22Rv1 (cell line): ENCODE measurements around the gene SYT7.
A peak's percentile ranks its signal among the peaks of the same experiment; 100 is the strongest.

Experiments used
- H3K27ac ChIP-seq: fragments of 450-650 bp; 2 replicates; pipeline ENCODE4 v1.5.1; 2017
- ZFX ChIP-seq: fragments of 450-650 bp; IDR thresholded peaks from 2 replicates; pipeline ENCODE4 v1.6.1; 2017; ENCODE audit warnings: antibody characterized with exemption, borderline replicate concordance
- TF ChIP-seq, protein P1 (sequence below): fragments of 450-650 bp; IDR thresholded peaks from 2 replicates; pipeline ENCODE4 v1.5.1; 2017; ENCODE audit warnings: mild to moderate bottlenecking

SYT7 gene

GRCh38 chr11:61540528-61540927 lies 40.3 kb downstream of the SYT7 start:
- no peak for TF ChIP-seq ZFX
- TF ChIP-seq, protein P1, sequence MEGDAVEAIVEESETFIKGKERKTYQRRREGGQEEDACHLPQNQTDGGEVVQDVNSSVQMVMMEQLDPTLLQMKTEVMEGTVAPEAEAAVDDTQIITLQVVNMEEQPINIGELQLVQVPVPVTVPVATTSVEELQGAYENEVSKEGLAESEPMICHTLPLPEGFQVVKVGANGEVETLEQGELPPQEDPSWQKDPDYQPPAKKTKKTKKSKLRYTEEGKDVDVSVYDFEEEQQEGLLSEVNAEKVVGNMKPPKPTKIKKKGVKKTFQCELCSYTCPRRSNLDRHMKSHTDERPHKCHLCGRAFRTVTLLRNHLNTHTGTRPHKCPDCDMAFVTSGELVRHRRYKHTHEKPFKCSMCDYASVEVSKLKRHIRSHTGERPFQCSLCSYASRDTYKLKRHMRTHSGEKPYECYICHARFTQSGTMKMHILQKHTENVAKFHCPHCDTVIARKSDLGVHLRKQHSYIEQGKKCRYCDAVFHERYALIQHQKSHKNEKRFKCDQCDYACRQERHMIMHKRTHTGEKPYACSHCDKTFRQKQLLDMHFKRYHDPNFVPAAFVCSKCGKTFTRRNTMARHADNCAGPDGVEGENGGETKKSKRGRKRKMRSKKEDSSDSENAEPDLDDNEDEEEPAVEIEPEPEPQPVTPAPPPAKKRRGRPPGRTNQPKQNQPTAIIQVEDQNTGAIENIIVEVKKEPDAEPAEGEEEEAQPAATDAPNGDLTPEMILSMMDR = no peak

DNA sequence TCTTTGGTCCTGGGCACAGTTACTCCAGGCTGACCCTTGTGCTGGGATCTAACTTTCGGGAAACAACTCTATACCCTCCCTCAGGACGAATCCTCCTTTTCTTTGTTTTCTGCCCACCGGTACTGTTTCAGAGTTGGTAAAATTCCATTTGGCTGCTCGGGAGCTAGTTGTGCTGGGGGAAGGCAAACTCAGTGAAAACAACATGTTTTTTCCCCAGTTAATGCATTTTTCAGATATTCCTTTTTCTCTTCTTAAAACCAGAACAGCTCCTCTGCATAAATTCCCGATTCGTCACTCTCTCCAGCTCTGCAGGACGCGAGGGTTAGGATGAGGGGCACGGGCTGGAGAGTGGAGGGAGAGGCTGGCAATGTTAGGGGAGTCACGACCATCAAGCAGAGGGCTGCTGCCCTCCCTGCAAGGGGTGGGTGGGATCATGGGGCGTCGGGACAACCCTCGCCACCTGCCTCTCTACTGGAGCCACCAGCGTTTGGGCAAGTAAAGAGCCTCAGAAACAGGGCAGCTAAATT lies 41.0 kb downstream of the SYT7 start:
- no peak overlapping the region for H3K27ac ChIP-seq
- no peak for TF ChIP-seq ZFX
- TF ChIP-seq, protein P1 = no peak

More at GRCh38 chr11:61540528-61540927, 40.3 kb downstream of the SYT7 start:
- H3K27ac ChIP-seq = no peak overlapping the region

GRCh38 chr11:61539006-61539405 lies 41.9 kb downstream of the SYT7 start:
- no peak overlapping the region for H3K27ac ChIP-seq
- no peak for TF ChIP-seq ZFX
- TF ChIP-seq, protein P1 = no peak

- TF ChIP-seq, protein P1 = no peak
- no peak for TF ChIP-seq ZFX
- peak overlapping the region; percentile 36 for H3K27ac ChIP-seq
Measured at GRCh38 chr11:61538636-61538961, 42.3 kb downstream of the SYT7 start.

- H3K27ac ChIP-seq = no peak overlapping the region
- TF ChIP-seq, protein P1 = no peak
- TF ChIP-seq ZFX = no peak
Measured at GRCh38 chr11:61537326-61537725, 43.5 kb downstream of the SYT7 start.

GRCh38 chr11:61536676-61537270 lies 44.1 kb downstream of the SYT7 start:
- TF ChIP-seq ZFX = no peak
- TF ChIP-seq, protein P1 = no peak

GRCh38 chr11:61535998-61536675 lies 44.7 kb downstream of the SYT7 start:
- TF ChIP-seq, protein P1 = no peak
- no peak for TF ChIP-seq ZFX
- no peak overlapping the region for H3K27ac ChIP-seq

More at GRCh38 chr11:61536676-61537270, 44.1 kb downstream of the SYT7 start:
- H3K27ac ChIP-seq = no peak overlapping the region
